GM12801 (cell line): ENCODE results near the gene VPS25.

Experiments used
- TF ChIP-seq, protein P1 (sequence below): IDR thresholded peaks from one replicate; pipeline ENCODE4 v1.5.1; 2011; ENCODE audit warnings: control low read depth; ENCODE audit not compliant: insufficient read length; ENCODE audit errors: extremely low read depth

VPS25 gene

DNA sequence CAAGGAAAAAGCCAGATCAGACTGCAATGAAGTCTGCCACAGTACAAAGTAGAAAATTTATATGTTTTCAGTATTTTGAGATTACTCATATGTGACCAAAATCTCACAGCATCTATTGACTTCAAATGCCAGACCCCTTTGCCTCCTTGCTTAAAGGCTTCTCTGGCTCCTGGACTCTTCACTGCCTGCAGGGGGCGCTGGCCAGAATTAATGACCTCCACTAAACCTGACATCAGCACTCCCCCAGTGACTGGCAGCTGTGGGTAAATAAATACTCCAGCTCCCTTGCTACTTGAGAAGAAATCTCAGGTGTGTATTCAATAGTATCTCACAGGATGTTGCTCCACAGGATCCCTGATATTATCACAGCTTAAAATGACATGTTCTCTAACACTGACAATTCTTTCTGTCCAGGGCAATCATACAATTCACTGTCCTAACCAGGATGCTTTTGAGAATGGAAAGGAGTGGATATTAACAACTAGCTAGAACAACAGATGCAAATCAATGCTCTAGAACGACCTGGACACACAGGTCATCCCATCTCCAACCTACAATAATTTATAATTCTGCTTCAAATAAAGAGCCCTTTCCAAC is 46.8 kb downstream of the VPS25 start:
- TF ChIP-seq, protein P1, sequence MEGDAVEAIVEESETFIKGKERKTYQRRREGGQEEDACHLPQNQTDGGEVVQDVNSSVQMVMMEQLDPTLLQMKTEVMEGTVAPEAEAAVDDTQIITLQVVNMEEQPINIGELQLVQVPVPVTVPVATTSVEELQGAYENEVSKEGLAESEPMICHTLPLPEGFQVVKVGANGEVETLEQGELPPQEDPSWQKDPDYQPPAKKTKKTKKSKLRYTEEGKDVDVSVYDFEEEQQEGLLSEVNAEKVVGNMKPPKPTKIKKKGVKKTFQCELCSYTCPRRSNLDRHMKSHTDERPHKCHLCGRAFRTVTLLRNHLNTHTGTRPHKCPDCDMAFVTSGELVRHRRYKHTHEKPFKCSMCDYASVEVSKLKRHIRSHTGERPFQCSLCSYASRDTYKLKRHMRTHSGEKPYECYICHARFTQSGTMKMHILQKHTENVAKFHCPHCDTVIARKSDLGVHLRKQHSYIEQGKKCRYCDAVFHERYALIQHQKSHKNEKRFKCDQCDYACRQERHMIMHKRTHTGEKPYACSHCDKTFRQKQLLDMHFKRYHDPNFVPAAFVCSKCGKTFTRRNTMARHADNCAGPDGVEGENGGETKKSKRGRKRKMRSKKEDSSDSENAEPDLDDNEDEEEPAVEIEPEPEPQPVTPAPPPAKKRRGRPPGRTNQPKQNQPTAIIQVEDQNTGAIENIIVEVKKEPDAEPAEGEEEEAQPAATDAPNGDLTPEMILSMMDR = no peak

DNA sequence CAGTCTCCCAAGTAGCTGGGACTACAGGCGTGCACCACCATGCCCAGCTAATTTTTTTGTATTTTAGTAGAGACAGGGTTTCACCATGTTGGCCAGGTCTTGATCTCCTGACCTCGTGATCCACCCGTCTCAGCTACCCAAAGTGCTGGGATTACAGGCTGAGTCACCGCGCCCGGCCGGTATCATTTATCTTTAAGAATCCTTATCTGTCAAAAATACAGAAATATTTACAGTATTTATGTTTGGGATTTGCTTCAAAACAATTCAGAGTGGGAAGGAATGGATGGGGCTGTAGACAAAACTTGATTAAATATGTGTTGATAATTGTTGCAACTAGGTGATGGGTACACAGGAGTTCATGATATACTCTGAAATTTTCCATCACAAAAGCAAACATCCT is 47.9 kb downstream of the VPS25 start:
- TF ChIP-seq, protein P1 = no peak

- TF ChIP-seq, protein P1 = no peak
These were observed 54.2 kb downstream of the VPS25 start for GRCh38 chr17:42827472-42827871.
